Caco-2 (cell line): ENCODE results near the gene COL6A3. TPM values are rescaled to one million over a fixed set of nuclear protein-coding genes. Genes with fewer than 3 reads are reported as not detected.

Experiments
- BruUV-seq: library from RNA; stranded (reverse); fragments of 400-500 nt; replicated peaks from 2 replicates; lab custom pipeline; 2021; lab: Mats Ljungman, UMichigan
- CTCF ChIA-PET: fragments of 300-600 bp; sonication (Branson Sonifier 250); formaldehyde crosslinking; loops from one replicate; lab custom pipeline; 2022; ENCODE audit warnings: antibody characterized with exemption; lab: Charles Lee
- POLR2A ChIA-PET: fragments of 300-600 bp; sonication (Branson Sonifier 250); formaldehyde crosslinking; loops from one replicate; lab custom pipeline; 2022; ENCODE audit warnings: antibody characterized with exemption; lab: Charles Lee
- DNase-seq, 2 experiments: peaks; one replicate each; pipeline versions ENCODE4 v3.0.0 to v3.0.0-alpha.2; 2020 to 2022
- H3K27me3 ChIP-seq: replicated peaks from 2 replicates; pipeline ENCODE4 v1.6.0; 2011; ENCODE audit warnings: low read length; ENCODE audit not compliant: control insufficient read depth, insufficient read depth
- H3K36me3 ChIP-seq: 2 replicates; pipeline ENCODE4 v1.5.1; 2011; ENCODE audit warnings: low read length; ENCODE audit not compliant: control insufficient read depth, insufficient read depth
- H3K4me1 ChIP-seq: fragments of 250-450 bp; sonication (Bioruptor Pico); 2 replicates; pipeline ENCODE4 v1.5.1; 2020; ENCODE audit warnings: mild to moderate bottlenecking
- H3K4me3 ChIP-seq: 2 replicates; pipeline ENCODE4 v1.5.1; 2011; ENCODE audit warnings: low read depth, mild to moderate bottlenecking, control low read depth, low read length
- H3K9me3 ChIP-seq: fragments of 250-450 bp; sonication (Bioruptor Pico); 2 replicates; pipeline ENCODE4 v1.5.1; 2020; ENCODE audit warnings: mild to moderate bottlenecking, moderate library complexity
- H3K27ac Mint-ChIP-seq: one replicate; pipeline ENCODE4 v1.8.0; 2022; ENCODE audit warnings: mixed read lengths; ENCODE audit not compliant: unreplicated experiment
- H3K27me3 Mint-ChIP-seq: one replicate; pipeline ENCODE4 v1.8.0; 2022; ENCODE audit warnings: mixed read lengths; ENCODE audit not compliant: insufficient read depth, unreplicated experiment
- H3K36me3 Mint-ChIP-seq: one replicate; pipeline ENCODE4 v1.8.0; 2022; ENCODE audit warnings: mild to moderate bottlenecking, mixed read lengths; ENCODE audit not compliant: insufficient read depth, unreplicated experiment
- H3K4me1 Mint-ChIP-seq: one replicate; pipeline ENCODE4 v1.8.0; 2022; ENCODE audit warnings: low read depth, mixed read lengths; ENCODE audit not compliant: unreplicated experiment
- H3K4me3 Mint-ChIP-seq: one replicate; pipeline ENCODE4 v1.8.0; 2022; ENCODE audit warnings: mild to moderate bottlenecking, moderate library complexity, mixed read lengths; ENCODE audit not compliant: unreplicated experiment
- H3K9me3 Mint-ChIP-seq: one replicate; pipeline ENCODE4 v1.8.0; 2022; ENCODE audit warnings: mixed read lengths; ENCODE audit not compliant: unreplicated experiment
- CTCF ChIP-seq, 2 experiments: fragments of 200-600 bp in 1 of 2; IDR thresholded peaks; 1 replicate in 1 of 2; 2 replicates in 1 of 2; pipeline versions ENCODE4 v1.5.1 to v1.8.0; 2011 to 2022; ENCODE audit warnings: antibody characterized with exemption in 1 of 2, control low read depth in 1 of 2, inconsistent platforms in 1 of 2, low read depth in 1 of 2, low read length in 1 of 2, mild to moderate bottlenecking in 1 of 2, moderate library complexity in 1 of 2; ENCODE audit not compliant: insufficient read depth in 1 of 2, severe bottlenecking in 1 of 2, unreplicated experiment in 1 of 2
- intact Hi-C: fragments of 100-400 bp; cut with micrococcal nuclease; formaldehyde crosslinking; loops from one replicate; pipeline ENCODE4 v1.10.0; 2022; ENCODE audit not compliant: unreplicated experiment
- total RNA-seq: library from RNA; stranded (reverse); gene quantifications from 2 replicates; pipeline ENCODE4 v1.2.3, GENCODE V29; 2022

Gene COL6A3
- total RNA-seq, 1 experiment from 2014 or later = 0.73 TPM

- intact Hi-C loops = no loop called here
- POLR2A ChIA-PET = no interaction called here
- H3K27me3 ChIP-seq = no peaks in the 10 kb centered on the region
These were observed 35.3 kb downstream of the COL6A3 start for GRCh38 chr2:237378650-237379049.

GRCh38 chr2:237374284-237375060 is 39.5 kb downstream of the COL6A3 start:
- Mint-ChIP-seq H3K27ac (no peak overlapping the region), H3K36me3 (no peaks in the 10 kb centered on the region), H3K4me1 (no peaks in the 10 kb centered on the region), H3K27me3 (peaks cover 17% of the 10 kb centered on the region), H3K9me3 (no peaks in the 10 kb centered on the region), H3K4me3 (no peak overlapping the region)
- ChIA-PET CTCF (no interaction called here), POLR2A (no interaction called here)
- H3K9me3 ChIP-seq = no peaks in the 10 kb centered on the region
- no peaks in the 10 kb centered on the region for H3K36me3 ChIP-seq
- intact Hi-C loops = no loop called here
- TF ChIP-seq CTCF (IDR thresholded peaks at IDR 0.05; ENCODE audit: insufficient read depth in 1 of 2, low read depth in 1 of 2, low read length in 1 of 2, severe bottlenecking in 1 of 2, unreplicated experiment in 1 of 2) = no peak
- H3K27me3 ChIP-seq = no peaks in the 10 kb centered on the region
- no peak overlapping the region for H3K4me3 ChIP-seq
- no peak for DNase-seq
- no peaks in the 10 kb centered on the region for H3K4me1 ChIP-seq
- BruUV-seq = no TSS peak

More at GRCh38 chr2:237378650-237379049, 35.3 kb downstream of the COL6A3 start:
- Mint-ChIP-seq H3K36me3 (no peaks in the 10 kb centered on the region), H3K27me3 (peaks cover 10% of the 10 kb centered on the region), H3K9me3 (no peaks in the 10 kb centered on the region), H3K4me1 (no peaks in the 10 kb centered on the region), H3K27ac (no peak overlapping the region), H3K4me3 (no peak overlapping the region)
- H3K9me3 ChIP-seq = no peaks in the 10 kb centered on the region
- H3K4me3 ChIP-seq = no peak overlapping the region
- no peaks in the 10 kb centered on the region for H3K4me1 ChIP-seq
- H3K36me3 ChIP-seq = no peaks in the 10 kb centered on the region
- BruUV-seq = no TSS peak
- TF ChIP-seq CTCF (IDR thresholded peaks at IDR 0.05; ENCODE audit: insufficient read depth in 1 of 2, low read depth in 1 of 2, low read length in 1 of 2, severe bottlenecking in 1 of 2, unreplicated experiment in 1 of 2) = no peak
- CTCF ChIA-PET = interaction anchor here (0.6 kb wide), 1 partner anchor 205 kb away, joined by 5 read pairs; no protein-coding TSS in a partner anchor
- no peak for DNase-seq

- Histone ChIP-seq H3K9me3 (no peaks in the 10 kb centered on the region), H3K4me3 (no peak overlapping the region), H3K36me3 (no peaks in the 10 kb centered on the region), H3K27me3 (no peaks in the 10 kb centered on the region), H3K4me1 (no peaks in the 10 kb centered on the region)
- Mint-ChIP-seq H3K27me3 (peaks cover 17% of the 10 kb centered on the region), H3K36me3 (no peaks in the 10 kb centered on the region), H3K27ac (no peak overlapping the region), H3K4me1 (no peaks in the 10 kb centered on the region), H3K9me3 (no peaks in the 10 kb centered on the region), H3K4me3 (no peak overlapping the region)
- ChIA-PET CTCF (no interaction called here), POLR2A (no interaction called here)
- no peak for TF ChIP-seq CTCF (IDR thresholded peaks at IDR 0.05; ENCODE audit: insufficient read depth in 1 of 2, low read depth in 1 of 2, low read length in 1 of 2, severe bottlenecking in 1 of 2, unreplicated experiment in 1 of 2)
- BruUV-seq = no TSS peak
- intact Hi-C loops = no loop called here
- DNase-seq = no peak
These were observed 42.1 kb downstream of the COL6A3 start for GRCh38 chr2:237371856-237372255.
